ENCODE measurements around the gene KIF19.

The KIF19 gene

DNA sequence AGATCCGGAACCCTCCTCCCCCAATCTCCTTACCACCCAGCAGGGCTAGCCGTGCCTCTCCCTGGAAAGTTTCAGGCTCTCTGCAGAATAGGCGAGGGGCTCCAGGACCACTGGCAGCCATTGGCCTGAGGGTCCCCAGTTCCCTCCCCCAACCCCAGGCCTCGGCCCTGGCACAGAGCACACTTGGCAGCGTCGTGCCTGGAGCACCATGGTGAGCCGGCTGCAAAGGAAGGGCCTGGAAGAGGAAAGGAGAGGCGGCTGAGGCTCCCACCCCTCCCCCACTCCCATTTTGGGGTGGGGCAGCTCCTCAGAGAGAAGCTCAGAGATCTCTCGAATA, 36.0 kb downstream of the KIF19 start:
- Mint-ChIP-seq H3K36me3 (no peaks in the 10 kb centered on the region), H3K27me3 (peaks cover 10% of the 10 kb centered on the region), H3K4me3 (no peak overlapping the region), H3K9me3 (no peaks in the 10 kb centered on the region), H3K4me1 (peaks cover 3% of the 10 kb centered on the region), H3K27ac (no peak overlapping the region)

GRCh38 chr17:74362810-74363498, 36.9 kb downstream of the KIF19 start:
- Mint-ChIP-seq H3K4me3 (no peak overlapping the region), H3K36me3 (no peaks in the 10 kb centered on the region), H3K9me3 (no peaks in the 10 kb centered on the region), H3K27me3 (peaks cover 7% of the 10 kb centered on the region), H3K4me1 (peaks cover 3% of the 10 kb centered on the region), H3K27ac (no peak overlapping the region)

GRCh38 chr17:74367206-74367605, 41.2 kb downstream of the KIF19 start, which contains the start of gene GPR142:
TSS of gene GPR142 (plus strand) at chr17:74367506. CDS start at chr17:74369541, 2,035 bp downstream.
- H3K27me3 Mint-ChIP-seq: no peaks in the 10 kb centered on the region

GRCh38 chr17:74368341-74369081, 42.5 kb downstream of the KIF19 start:
- no peak overlapping the region for H3K27ac Mint-ChIP-seq
- no peaks in the 10 kb centered on the region for H3K36me3 Mint-ChIP-seq
- H3K27me3 Mint-ChIP-seq: no peaks in the 10 kb centered on the region
- peaks cover 17% of the 10 kb centered on the region for H3K4me1 Mint-ChIP-seq
- peak overlapping the region; percentile 70 for H3K4me3 Mint-ChIP-seq
- no peaks in the 10 kb centered on the region for H3K9me3 Mint-ChIP-seq

More at GRCh38 chr17:74367206-74367605, 41.2 kb downstream of the KIF19 start, which contains the start of gene GPR142:
- Mint-ChIP-seq H3K27ac (no peak within 1 kb of the TSS), H3K4me1 (peaks cover 17% of the 10 kb centered on the region), H3K4me3 (no peak within 1 kb of the TSS), H3K36me3 (no peaks in the 10 kb centered on the region), H3K9me3 (no peaks in the 10 kb centered on the region)

GRCh38 chr17:74369221-74369620, 43.2 kb downstream of the KIF19 start:
- Mint-ChIP-seq H3K4me1 (peaks cover 17% of the 10 kb centered on the region), H3K9me3 (no peaks in the 10 kb centered on the region), H3K4me3 (peak overlapping the region; percentile 70), H3K27ac (no peak overlapping the region), H3K36me3 (no peaks in the 10 kb centered on the region), H3K27me3 (no peaks in the 10 kb centered on the region)

DNA sequence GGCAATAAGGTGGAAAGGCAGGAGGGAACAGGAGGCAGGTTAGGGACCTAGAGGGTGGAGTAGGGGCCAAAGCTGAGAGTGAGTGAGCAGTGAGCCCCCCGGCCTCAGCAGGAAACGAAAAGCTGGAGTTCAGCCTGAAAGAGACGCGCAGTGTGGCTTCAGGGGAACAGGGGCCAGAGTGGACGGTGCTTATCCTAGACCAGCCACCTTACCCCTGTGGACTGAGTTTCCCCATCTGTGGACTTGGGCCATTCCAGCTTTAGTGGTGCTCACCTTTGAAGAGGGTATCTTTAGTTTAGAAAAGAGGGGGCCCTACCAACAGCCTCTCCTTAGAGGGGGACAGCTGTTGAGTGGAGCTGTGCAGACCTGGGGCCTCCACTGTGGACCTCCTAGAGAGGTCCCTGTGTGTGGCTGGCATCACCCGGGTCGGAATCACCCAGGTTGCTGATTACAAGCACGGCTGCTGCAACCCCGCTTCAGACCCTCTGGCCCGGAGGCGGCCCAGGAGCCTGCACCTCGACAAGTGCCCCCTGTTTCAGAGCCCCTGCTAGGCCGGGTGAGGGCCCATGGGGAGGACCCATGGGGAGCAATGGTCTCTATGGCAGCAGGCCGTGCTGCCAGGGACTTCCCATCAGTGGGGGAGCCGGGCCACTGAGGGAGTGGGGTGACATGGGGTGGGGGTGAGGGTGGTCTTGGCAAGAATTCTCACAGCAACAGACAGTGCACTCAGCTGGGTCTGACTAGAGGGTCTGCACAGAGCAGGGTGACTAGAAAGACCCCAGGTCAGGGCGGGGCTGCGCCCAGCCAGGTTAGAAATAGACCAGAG, 43.9 kb downstream of the KIF19 start:
- H3K27me3 Mint-ChIP-seq: no peaks in the 10 kb centered on the region
- H3K36me3 Mint-ChIP-seq: no peaks in the 10 kb centered on the region
- no peak overlapping the region for H3K27ac Mint-ChIP-seq
- H3K9me3 Mint-ChIP-seq: no peaks in the 10 kb centered on the region
- no peak overlapping the region for H3K4me3 Mint-ChIP-seq
- peaks cover 17% of the 10 kb centered on the region for H3K4me1 Mint-ChIP-seq

DNA sequence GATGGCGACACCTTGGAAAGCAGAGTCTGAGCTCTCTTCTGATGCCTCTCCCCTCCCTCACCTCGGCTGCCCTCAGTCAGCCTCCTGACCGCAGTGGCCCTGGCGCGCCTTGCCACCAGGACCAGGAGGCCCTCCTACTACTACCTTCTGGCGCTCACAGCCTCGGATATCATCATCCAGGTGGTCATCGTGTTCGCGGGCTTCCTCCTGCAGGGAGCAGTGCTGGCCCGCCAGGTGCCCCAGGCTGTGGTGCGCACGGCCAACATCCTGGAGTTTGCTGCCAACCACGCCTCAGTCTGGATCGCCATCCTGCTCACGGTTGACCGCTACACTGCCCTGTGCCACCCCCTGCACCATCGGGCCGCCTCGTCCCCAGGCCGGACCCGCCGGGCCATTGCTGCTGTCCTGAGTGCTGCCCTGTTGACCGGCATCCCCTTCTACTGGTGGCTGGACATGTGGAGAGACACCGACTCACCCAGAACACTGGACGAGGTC, 45.7 kb downstream of the KIF19 start:
- Mint-ChIP-seq H3K27ac (no peak overlapping the region), H3K36me3 (no peaks in the 10 kb centered on the region), H3K4me1 (peaks cover 17% of the 10 kb centered on the region), H3K27me3 (no peaks in the 10 kb centered on the region), H3K9me3 (no peaks in the 10 kb centered on the region), H3K4me3 (no peak overlapping the region)

DNA sequence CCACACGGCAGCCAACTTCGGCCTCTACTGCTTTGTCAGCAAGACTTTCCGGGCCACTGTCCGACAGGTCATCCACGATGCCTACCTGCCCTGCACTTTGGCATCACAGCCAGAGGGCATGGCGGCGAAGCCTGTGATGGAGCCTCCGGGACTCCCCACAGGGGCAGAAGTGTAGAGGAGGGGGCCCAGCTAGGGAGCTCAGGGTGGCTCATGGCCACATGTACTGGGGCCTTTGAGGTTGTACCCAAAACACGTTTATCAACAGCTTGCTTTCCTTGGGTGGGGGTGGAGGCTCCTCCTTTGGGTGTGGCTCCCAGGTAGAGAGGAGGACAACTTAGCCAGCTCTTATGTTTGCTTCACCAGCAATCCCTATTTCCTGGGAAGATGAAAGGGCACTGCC, 46.4 kb downstream of the KIF19 start:
- Mint-ChIP-seq H3K4me3 (no peak overlapping the region), H3K27ac (no peak overlapping the region), H3K36me3 (no peaks in the 10 kb centered on the region), H3K9me3 (no peaks in the 10 kb centered on the region), H3K4me1 (peaks cover 17% of the 10 kb centered on the region), H3K27me3 (no peaks in the 10 kb centered on the region)

GRCh38 chr17:74373838-74374606, 48.0 kb downstream of the KIF19 start:
- Mint-ChIP-seq H3K36me3 (no peaks in the 10 kb centered on the region), H3K9me3 (no peaks in the 10 kb centered on the region), H3K27ac (no peak overlapping the region), H3K4me1 (peaks cover 6% of the 10 kb centered on the region), H3K4me3 (no peak overlapping the region), H3K27me3 (no peaks in the 10 kb centered on the region)

GRCh38 chr17:74374858-74375257, 48.8 kb downstream of the KIF19 start:
- Mint-ChIP-seq H3K27ac (no peak overlapping the region), H3K4me3 (no peak overlapping the region), H3K4me1 (no peaks in the 10 kb centered on the region), H3K27me3 (no peaks in the 10 kb centered on the region), H3K36me3 (no peaks in the 10 kb centered on the region), H3K9me3 (no peaks in the 10 kb centered on the region)

GRCh38 chr17:74379495-74380085, 53.6 kb downstream of the KIF19 start:
- H3K4me1 Mint-ChIP-seq: no peaks in the 10 kb centered on the region
- H3K36me3 Mint-ChIP-seq: no peaks in the 10 kb centered on the region
- H3K4me3 Mint-ChIP-seq: no peak overlapping the region
- H3K27ac Mint-ChIP-seq: no peak overlapping the region
- H3K9me3 Mint-ChIP-seq: no peaks in the 10 kb centered on the region
- no peaks in the 10 kb centered on the region for H3K27me3 Mint-ChIP-seq

GRCh38 chr17:74380086-74380958, 54.3 kb downstream of the KIF19 start:
- no peak overlapping the region for H3K4me3 Mint-ChIP-seq
- H3K4me1 Mint-ChIP-seq: no peaks in the 10 kb centered on the region
- no peak overlapping the region for H3K27ac Mint-ChIP-seq
- H3K27me3 Mint-ChIP-seq: no peaks in the 10 kb centered on the region
- H3K9me3 Mint-ChIP-seq: no peaks in the 10 kb centered on the region
- no peaks in the 10 kb centered on the region for H3K36me3 Mint-ChIP-seq

DNA sequence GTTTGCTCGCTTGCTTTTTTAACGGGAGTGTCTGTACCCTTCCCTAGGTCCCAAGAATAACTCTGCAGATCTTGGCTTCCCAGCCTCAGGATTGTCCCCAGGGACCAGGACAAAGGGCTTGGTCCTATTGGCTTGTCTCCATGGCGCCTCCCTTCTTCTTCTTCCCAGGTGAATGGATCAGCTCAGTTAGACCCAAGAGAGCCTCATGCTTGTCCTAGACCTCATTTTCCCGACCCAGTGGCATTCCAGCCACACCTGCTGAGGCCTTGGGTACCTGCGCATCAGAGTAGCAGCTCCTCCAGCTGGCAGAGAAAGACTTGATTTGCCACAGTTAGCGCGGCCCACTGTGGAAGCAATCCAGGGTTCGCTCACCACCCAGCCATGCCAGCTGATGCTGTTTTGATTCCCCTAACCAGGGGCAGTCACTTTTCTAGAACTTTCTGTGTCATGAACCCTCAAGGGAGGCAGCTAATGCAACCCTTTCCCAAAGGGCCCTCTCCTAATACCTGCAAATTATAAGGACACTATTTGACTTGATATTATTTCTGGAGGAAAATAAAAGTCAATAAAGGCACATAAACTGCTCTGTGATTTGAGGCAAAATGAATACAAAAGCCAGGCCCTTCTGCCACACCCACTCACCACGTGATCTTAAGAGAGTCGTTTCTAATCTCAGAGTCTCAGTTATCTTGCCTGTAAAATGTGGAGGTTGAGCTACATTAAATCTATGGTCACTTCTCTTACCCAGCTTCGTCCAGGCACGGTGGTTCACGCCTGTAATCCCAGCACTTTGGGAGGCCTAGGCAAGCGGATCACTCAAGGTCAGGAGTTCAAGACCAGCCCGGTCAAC, 55.2 kb downstream of the KIF19 start:
- no peak overlapping the region for H3K27ac Mint-ChIP-seq
- H3K4me1 Mint-ChIP-seq: no peaks in the 10 kb centered on the region
- H3K4me3 Mint-ChIP-seq: no peak overlapping the region
- no peaks in the 10 kb centered on the region for H3K36me3 Mint-ChIP-seq
- H3K9me3 Mint-ChIP-seq: no peaks in the 10 kb centered on the region
- no peaks in the 10 kb centered on the region for H3K27me3 Mint-ChIP-seq
